Stimulated activated CD4-positive, alpha-beta T cell treated with anti-CD3 and anti-CD28 coated beads, Interleukin-4, amount 100 ng/mL, for 48 hours (primary cell): ENCODE measurements around the gene PTPN13.
"Not testable (repeated sequence)": the region's sequence is repeated elsewhere in the genome, so short reads cannot be mapped to it uniquely, and the experiment has no call there.

Source experiments
- DNase-seq, 2 donors: peaks; one replicate each; pipeline ENCODE4 v3.0.0-alpha.2; 2020; ENCODE audit warnings: low read depth in 2 of 2

PTPN13 gene

GRCh38 chr4:86644892-86645291 is 50.8 kb downstream of the PTPN13 start:
- DNase-seq = no peak

GRCh38 chr4:86652332-86652932 is 58.3 kb downstream of the PTPN13 start:
- no peak for DNase-seq

GRCh38 chr4:86653237-86653865 is 59.2 kb downstream of the PTPN13 start:
- peak; percentile 4 to 28 for DNase-seq

- not testable (repeated sequence) for DNase-seq
Measured at GRCh38 chr4:86656781-86657180, 62.7 kb downstream of the PTPN13 start.

- DNase-seq = no peak
Measured at GRCh38 chr4:86657382-86657781, 63.3 kb downstream of the PTPN13 start.

GRCh38 chr4:86657910-86658309 is 63.8 kb downstream of the PTPN13 start:
- DNase-seq = no peak

- DNase-seq = no peak
Measured at GRCh38 chr4:86660401-86660800, 66.3 kb downstream of the PTPN13 start.

GRCh38 chr4:86661006-86661405 is 66.9 kb downstream of the PTPN13 start:
- DNase-seq = no peak

- DNase-seq = no peak
Measured at GRCh38 chr4:86661418-86661817, 67.3 kb downstream of the PTPN13 start.

GRCh38 chr4:86664959-86665358 is 70.8 kb downstream of the PTPN13 start:
- no peak for DNase-seq

- DNase-seq = no peak
Measured at GRCh38 chr4:86670298-86670697, 76.2 kb downstream of the PTPN13 start.

GRCh38 chr4:86670756-86671155 is 76.6 kb downstream of the PTPN13 start:
- DNase-seq = no peak

- no peak for DNase-seq
Measured at GRCh38 chr4:86675548-86675947, 81.4 kb downstream of the PTPN13 start.

GRCh38 chr4:86678796-86679195 is 84.7 kb downstream of the PTPN13 start:
- DNase-seq = no peak

GRCh38 chr4:86679441-86679840 is 85.3 kb downstream of the PTPN13 start:
- DNase-seq = no peak

- no peak for DNase-seq
Measured at GRCh38 chr4:86683167-86683566, 89.1 kb downstream of the PTPN13 start.

- DNase-seq = no peak
Measured at GRCh38 chr4:86683983-86684382, 89.9 kb downstream of the PTPN13 start.

- no peak for DNase-seq
Measured at GRCh38 chr4:86685401-86685800, 91.3 kb downstream of the PTPN13 start.

- no peak for DNase-seq
Measured at GRCh38 chr4:86686741-86687140, 92.6 kb downstream of the PTPN13 start.

- DNase-seq = no peak
Measured at GRCh38 chr4:86688026-86688425, 93.9 kb downstream of the PTPN13 start.

GRCh38 chr4:86704601-86705000 is 110.5 kb downstream of the PTPN13 start:
- DNase-seq = no peak

- no peak for DNase-seq
Measured at GRCh38 chr4:86706923-86707597, 112.9 kb downstream of the PTPN13 start.

- DNase-seq = no peak
Measured at GRCh38 chr4:86717651-86718050, 123.5 kb downstream of the PTPN13 start.
